ENCODE measurements around the gene MTIF2. TPM values are rescaled to one million over a fixed set of nuclear protein-coding genes. Genes with fewer than 3 reads are reported as not detected.
A peak's percentile ranks its signal among the peaks of the same experiment; 100 is the strongest.

The MTIF2 gene
- total and polyA plus RNA-seq, 9 of the 15 experiments (the other 6 are each of a cell fraction or from before 2014, with no cell fraction given): 58.7 to 143 (median 105) TPM

DNA sequence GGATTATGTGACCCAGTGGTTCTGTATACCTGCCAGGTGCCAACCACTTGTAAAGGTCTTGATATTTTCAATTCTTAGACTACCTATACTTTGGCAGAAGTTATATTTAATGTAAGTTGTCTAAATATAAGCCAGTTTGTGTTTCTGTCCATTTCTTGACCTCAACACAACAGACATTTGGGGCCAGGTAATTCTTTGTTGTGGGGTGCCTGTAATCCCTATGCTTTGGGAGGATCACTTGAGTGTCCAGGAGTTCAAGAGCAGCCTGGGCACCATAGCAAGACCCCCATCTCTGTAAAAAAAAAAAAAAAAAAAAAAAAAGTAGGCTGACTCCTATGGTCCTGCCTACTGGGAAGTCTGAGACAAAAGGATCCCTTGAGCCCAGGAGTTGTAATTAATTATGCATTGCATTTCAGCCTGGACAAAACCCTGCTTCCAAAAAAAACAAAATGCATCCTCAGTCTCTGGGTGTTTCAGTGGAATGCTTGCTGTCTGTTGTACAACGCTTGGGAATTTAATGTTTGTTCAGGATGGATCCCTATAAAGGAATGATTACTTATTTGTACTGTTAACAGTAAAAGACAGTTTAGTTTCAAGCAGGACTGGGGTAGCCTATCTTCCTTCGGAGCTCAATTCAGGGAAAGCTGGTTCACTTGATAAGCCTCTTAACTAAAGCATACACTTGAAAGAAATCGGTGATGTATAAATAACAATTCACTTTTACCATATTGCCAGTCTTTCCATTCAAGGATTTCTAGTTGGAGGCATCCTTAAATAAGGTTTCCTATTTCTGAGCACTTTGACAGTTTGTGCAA lies 33.1 kb downstream of the MTIF2 start (continued):
- TF ChIP-seq SMARCB1 (IDR thresholded peaks at IDR 0.05; ENCODE audit: insufficient read length, low read depth) (no peak), MCM2 (IDR thresholded peaks at IDR 0.05; ENCODE audit: low read depth) (no peak), ZNF785 (CRISPR knock-in tag; IDR thresholded peaks at IDR 0.05) (no peak), DACH1 (IDR thresholded peaks at IDR 0.05; ENCODE audit: partially characterized antibody) (no peak), HIVEP1 (CRISPR knock-in tag; IDR thresholded peaks at IDR 0.05) (no peak), SMC3 (conservative IDR thresholded peaks at IDR 0.05; ENCODE audit: insufficient read depth, low read depth, low read length) (no peak), WHSC1 (IDR thresholded peaks at IDR 0.05; ENCODE audit: low read length) (no peak), PTBP1 (IDR thresholded peaks at IDR 0.05; ENCODE audit: low read depth, low read length) (no peak), SMAD1 (IDR thresholded peaks at IDR 0.05; ENCODE audit: low read depth, low read length, partially characterized antibody) (no peak), TARDBP (IDR thresholded peaks at IDR 0.05) (no peak), PHTF2 (CRISPR knock-in tag; IDR thresholded peaks at IDR 0.05) (no peak), HDAC3 (IDR thresholded peaks at IDR 0.05; ENCODE audit: borderline replicate concordance, partially characterized antibody) (no peak), MBD2 (IDR thresholded peaks at IDR 0.05; ENCODE audit: borderline replicate concordance, low read depth) (no peak), ZBED1 (IDR thresholded peaks at IDR 0.05) (no peak), HDGF (IDR thresholded peaks at IDR 0.05) (no peak), NCOR1 (IDR thresholded peaks at IDR 0.05) (peak; percentile 28), DPF2 (IDR thresholded peaks at IDR 0.05) (0 out of 2 replicates have a peak, but pooled peaks have one; percentile 31), RFX7 (CRISPR knock-in tag; IDR thresholded peaks at IDR 0.05) (no peak), GATAD2A (IDR thresholded peaks at IDR 0.05) (no peak), MCM7 (IDR thresholded peaks at IDR 0.05) (no peak), ZNF316 (IDR thresholded peaks at IDR 0.05) (no peak), RUNX1 (IDR thresholded peaks at IDR 0.05; ENCODE audit: low read depth) (no peak)
- TF ChIP-seq, protein P1, sequence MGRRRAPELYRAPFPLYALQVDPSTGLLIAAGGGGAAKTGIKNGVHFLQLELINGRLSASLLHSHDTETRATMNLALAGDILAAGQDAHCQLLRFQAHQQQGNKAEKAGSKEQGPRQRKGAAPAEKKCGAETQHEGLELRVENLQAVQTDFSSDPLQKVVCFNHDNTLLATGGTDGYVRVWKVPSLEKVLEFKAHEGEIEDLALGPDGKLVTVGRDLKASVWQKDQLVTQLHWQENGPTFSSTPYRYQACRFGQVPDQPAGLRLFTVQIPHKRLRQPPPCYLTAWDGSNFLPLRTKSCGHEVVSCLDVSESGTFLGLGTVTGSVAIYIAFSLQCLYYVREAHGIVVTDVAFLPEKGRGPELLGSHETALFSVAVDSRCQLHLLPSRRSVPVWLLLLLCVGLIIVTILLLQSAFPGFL (CRISPR knock-in tag; IDR thresholded peaks at IDR 0.05): no peak
- TF ChIP-seq, protein P2, sequence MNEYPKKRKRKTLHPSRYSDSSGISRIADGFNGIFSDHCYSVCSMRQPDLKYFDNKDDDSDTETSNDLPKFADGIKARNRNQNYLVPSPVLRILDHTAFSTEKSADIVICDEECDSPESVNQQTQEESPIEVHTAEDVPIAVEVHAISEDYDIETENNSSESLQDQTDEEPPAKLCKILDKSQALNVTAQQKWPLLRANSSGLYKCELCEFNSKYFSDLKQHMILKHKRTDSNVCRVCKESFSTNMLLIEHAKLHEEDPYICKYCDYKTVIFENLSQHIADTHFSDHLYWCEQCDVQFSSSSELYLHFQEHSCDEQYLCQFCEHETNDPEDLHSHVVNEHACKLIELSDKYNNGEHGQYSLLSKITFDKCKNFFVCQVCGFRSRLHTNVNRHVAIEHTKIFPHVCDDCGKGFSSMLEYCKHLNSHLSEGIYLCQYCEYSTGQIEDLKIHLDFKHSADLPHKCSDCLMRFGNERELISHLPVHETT (CRISPR knock-in tag; conservative IDR thresholded peaks at IDR 0.05 in 1 of 2, IDR thresholded peaks at IDR 0.05 in 1 of 2): no peak
- TF ChIP-seq, protein P3, sequence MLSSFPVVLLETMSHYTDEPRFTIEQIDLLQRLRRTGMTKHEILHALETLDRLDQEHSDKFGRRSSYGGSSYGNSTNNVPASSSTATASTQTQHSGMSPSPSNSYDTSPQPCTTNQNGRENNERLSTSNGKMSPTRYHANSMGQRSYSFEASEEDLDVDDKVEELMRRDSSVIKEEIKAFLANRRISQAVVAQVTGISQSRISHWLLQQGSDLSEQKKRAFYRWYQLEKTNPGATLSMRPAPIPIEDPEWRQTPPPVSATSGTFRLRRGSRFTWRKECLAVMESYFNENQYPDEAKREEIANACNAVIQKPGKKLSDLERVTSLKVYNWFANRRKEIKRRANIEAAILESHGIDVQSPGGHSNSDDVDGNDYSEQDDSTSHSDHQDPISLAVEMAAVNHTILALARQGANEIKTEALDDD (IDR thresholded peaks at IDR 0.05): no peak
- TF ChIP-seq, protein P4, sequence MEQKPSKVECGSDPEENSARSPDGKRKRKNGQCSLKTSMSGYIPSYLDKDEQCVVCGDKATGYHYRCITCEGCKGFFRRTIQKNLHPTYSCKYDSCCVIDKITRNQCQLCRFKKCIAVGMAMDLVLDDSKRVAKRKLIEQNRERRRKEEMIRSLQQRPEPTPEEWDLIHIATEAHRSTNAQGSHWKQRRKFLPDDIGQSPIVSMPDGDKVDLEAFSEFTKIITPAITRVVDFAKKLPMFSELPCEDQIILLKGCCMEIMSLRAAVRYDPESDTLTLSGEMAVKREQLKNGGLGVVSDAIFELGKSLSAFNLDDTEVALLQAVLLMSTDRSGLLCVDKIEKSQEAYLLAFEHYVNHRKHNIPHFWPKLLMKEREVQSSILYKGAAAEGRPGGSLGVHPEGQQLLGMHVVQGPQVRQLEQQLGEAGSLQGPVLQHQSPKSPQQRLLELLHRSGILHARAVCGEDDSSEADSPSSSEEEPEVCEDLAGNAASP (IDR thresholded peaks at IDR 0.05): no peak
- TF ChIP-seq, protein P5, sequence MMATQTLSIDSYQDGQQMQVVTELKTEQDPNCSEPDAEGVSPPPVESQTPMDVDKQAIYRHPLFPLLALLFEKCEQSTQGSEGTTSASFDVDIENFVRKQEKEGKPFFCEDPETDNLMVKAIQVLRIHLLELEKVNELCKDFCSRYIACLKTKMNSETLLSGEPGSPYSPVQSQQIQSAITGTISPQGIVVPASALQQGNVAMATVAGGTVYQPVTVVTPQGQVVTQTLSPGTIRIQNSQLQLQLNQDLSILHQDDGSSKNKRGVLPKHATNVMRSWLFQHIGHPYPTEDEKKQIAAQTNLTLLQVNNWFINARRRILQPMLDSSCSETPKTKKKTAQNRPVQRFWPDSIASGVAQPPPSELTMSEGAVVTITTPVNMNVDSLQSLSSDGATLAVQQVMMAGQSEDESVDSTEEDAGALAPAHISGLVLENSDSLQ (IDR thresholded peaks at IDR 0.05): no peak
